Transverse colon (tissue), 4 donors: ENCODE results near the gene CCND3. TPM values are rescaled to one million over a fixed set of nuclear protein-coding genes. Genes with fewer than 3 reads are reported as not detected.

Experiments used
- DNase-seq: peaks from one replicate; pipeline ENCODE4 v3.0.0-alpha.2; 2019
- H3K27ac ChIP-seq, 4 donors: fragments of 200-600 bp; sonication (generic); 2 replicates each; pipeline ENCODE4 v1.5.1; 2016 to 2018; ENCODE audit warnings: inconsistent platforms in 4 of 4
- H3K27me3 ChIP-seq: fragments of 200-600 bp; sonication (generic); 2 replicates; pipeline ENCODE4 v1.5.1; 2017; ENCODE audit warnings: inconsistent platforms
- H3K36me3 ChIP-seq, 4 donors: fragments of 200-600 bp; sonication (generic); 2 replicates each; pipeline ENCODE4 v1.5.1; 2017 to 2019; ENCODE audit warnings: inconsistent platforms in 4 of 4
- H3K4me1 ChIP-seq, 4 donors: fragments of 200-600 bp; sonication (generic); 2 replicates each; pipeline ENCODE4 v1.5.1; 2017 to 2020; ENCODE audit warnings: inconsistent platforms in 4 of 4
- H3K4me3 ChIP-seq, 4 donors: fragments of 200-600 bp; sonication (generic); 1 replicate in 1 of 4; 2 replicates in 3 of 4; pipeline versions ENCODE4 v1.5.1 to v1.6.1; 2017 to 2019; ENCODE audit warnings: inconsistent platforms in 4 of 4
- H3K9me3 ChIP-seq, 2 donors: fragments of 200-600 bp; sonication (generic); 2 replicates each; pipeline ENCODE4 v1.5.1; 2017 to 2019; ENCODE audit warnings: inconsistent platforms in 2 of 2
- EP300 ChIP-seq: sonication (generic); formaldehyde crosslinking; IDR thresholded peaks from one replicate; pipeline ENCODE4 v1.6.1; 2017; ENCODE audit warnings: antibody characterized with exemption, low read depth
- POLR2A ChIP-seq: fragments of 450-650 bp; IDR thresholded peaks from one replicate; pipeline ENCODE4 v1.6.1; 2016; ENCODE audit warnings: antibody characterized with exemption, mild to moderate bottlenecking, moderate library complexity
- POLR2AphosphoS5 ChIP-seq, 3 donors: sonication (generic); formaldehyde crosslinking; IDR thresholded peaks; one replicate each; pipeline ENCODE4 v1.6.1; 2016; ENCODE audit warnings: antibody characterized with exemption in 3 of 3
- WGBS, 2 donors: methylation state at CpG; one replicate each; pipeline ENCODE4 v1.1.5; 2018; ENCODE audit warnings: low coverage in 1 of 2; 5-methylcytosine and 5-hydroxymethylcytosine counted together
- in situ Hi-C, 4 donors: fragments of 200-750 bp; cut with MboI; loops; one replicate each; pipeline versions ENCODE4 v1.15.0 to v1.15.1; 2017; ENCODE audit warnings: low sequenced_read_pairs in 3 of 4, low pct_ligation_motif_present in 1 of 4, low pct_unique_long_range_greater_than_20kb in 1 of 4
- intact Hi-C: fragments of 100-400 bp; cut with DNase I; formaldehyde crosslinking; loops from one replicate; pipeline ENCODE4 v1.15.1; 2023; ENCODE audit warnings: low total_unique reads
- total RNA-seq, 4 donors: library from RNA; depleted of rRNA; stranded (reverse); fragments of >200 nt; gene quantifications; one replicate each; pipeline ENCODE4 v1.1.0, GENCODE V29; 2016
- TF ChIP-seq, protein P1 (sequence below), 5 experiments: fragments of 200-600 bp in 3 of 5; fragments of 450-650 bp in 2 of 5; sonication (generic) in 3 of 5; IDR thresholded peaks; 1 replicate in 2 of 5; 2 replicates in 3 of 5; pipeline ENCODE4 v1.5.1; 2016 to 2017; ENCODE audit warnings: antibody characterized with exemption in 5 of 5, inconsistent platforms in 3 of 5, mild to moderate bottlenecking in 2 of 5, moderate library complexity in 1 of 5

Gene CCND3
- total RNA-seq, 4 donors from 2014 or later: 55.3 to 178 (median 75.6) TPM

DNA sequence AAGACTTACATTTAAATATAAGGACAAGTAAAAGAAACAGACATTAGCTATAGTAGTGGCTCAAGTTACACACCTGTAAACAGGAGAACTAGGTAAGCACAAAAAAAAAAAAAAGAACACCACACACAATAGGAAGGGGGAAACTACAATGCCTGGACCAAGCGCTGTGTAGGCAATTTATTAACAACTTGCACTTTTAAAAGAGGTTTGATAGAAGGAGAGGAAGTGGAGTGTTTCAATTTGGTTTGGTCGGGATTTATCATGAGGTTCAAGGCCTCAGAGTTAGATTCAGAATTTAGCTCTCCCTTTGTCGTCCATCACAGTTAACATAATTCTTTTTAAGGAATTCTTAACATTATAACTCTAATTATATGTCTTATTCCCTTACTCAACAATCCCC is 45.3 kb downstream of the CCND3 start:
- WGBS, 2 donors: 38 to 66% methylated on average over 1 to 3 of the region's 3 CpGs
- Histone ChIP-seq H3K4me1 (peaks cover 10 to 23% (median 14%) of the 10 kb centered on the region in 4 donors), H3K27me3 (no peaks in the 10 kb centered on the region), H3K27ac (peak overlapping the region; percentile 85 to 95 (median 93)), H3K4me3 (peak overlapping the region in 2 of 4 donors; percentile 73 to 100), H3K36me3 (peaks cover 0 to 4% (median 0%) of the 10 kb centered on the region in 4 donors), H3K9me3 (no peaks in the 10 kb centered on the region)
- TF ChIP-seq, protein P1, sequence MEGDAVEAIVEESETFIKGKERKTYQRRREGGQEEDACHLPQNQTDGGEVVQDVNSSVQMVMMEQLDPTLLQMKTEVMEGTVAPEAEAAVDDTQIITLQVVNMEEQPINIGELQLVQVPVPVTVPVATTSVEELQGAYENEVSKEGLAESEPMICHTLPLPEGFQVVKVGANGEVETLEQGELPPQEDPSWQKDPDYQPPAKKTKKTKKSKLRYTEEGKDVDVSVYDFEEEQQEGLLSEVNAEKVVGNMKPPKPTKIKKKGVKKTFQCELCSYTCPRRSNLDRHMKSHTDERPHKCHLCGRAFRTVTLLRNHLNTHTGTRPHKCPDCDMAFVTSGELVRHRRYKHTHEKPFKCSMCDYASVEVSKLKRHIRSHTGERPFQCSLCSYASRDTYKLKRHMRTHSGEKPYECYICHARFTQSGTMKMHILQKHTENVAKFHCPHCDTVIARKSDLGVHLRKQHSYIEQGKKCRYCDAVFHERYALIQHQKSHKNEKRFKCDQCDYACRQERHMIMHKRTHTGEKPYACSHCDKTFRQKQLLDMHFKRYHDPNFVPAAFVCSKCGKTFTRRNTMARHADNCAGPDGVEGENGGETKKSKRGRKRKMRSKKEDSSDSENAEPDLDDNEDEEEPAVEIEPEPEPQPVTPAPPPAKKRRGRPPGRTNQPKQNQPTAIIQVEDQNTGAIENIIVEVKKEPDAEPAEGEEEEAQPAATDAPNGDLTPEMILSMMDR (IDR thresholded peaks at IDR 0.05): no peak
- no peak for TF ChIP-seq POLR2A
- DNase-seq: no peak
- in situ Hi-C loops: no loop called here
- intact Hi-C loops: no loop called here

GRCh38 chr6:41895300-41896233 is 46.0 kb downstream of the CCND3 start, which contains the start of gene USP49:
USP49 (minus strand) TSS chr6:41895375; CDS start chr6:41806983, 88,392 bp downstream.
- intact Hi-C loops: no loop called here
- H3K27ac ChIP-seq: peak within 1 kb of the TSS; percentile 85 to 95 (median 93)
- WGBS, 2 donors: 0% methylated on average over 13 to 52 of the region's 55 CpGs
- H3K4me1 ChIP-seq: peaks cover 10 to 23% (median 14%) of the 10 kb centered on the region in 4 donors
- DNase-seq: peak; percentile 91
- H3K9me3 ChIP-seq: no peaks in the 10 kb centered on the region
- H3K4me3 ChIP-seq: peak within 1 kb of the TSS; percentile 73 to 100 (median 94)
- TF ChIP-seq POLR2AphosphoS5 (IDR thresholded peaks at IDR 0.05): peak in 2 of 3 donors; percentile 12 to 40
- TF ChIP-seq, protein P1 (IDR thresholded peaks at IDR 0.05): no peak
- no peaks in the 10 kb centered on the region for H3K27me3 ChIP-seq
- H3K36me3 ChIP-seq: peaks cover 0 to 4% (median 0%) of the 10 kb centered on the region in 4 donors
- in situ Hi-C loops: no loop called here

- DNase-seq: peak; percentile 9
- Histone ChIP-seq H3K27ac (peak overlapping the region; percentile 85 to 95 (median 93)), H3K4me1 (peaks cover 10 to 23% (median 14%) of the 10 kb centered on the region in 4 donors), H3K27me3 (no peaks in the 10 kb centered on the region), H3K4me3 (peak overlapping the region; percentile 73 to 100 (median 94)), H3K9me3 (no peaks in the 10 kb centered on the region), H3K36me3 (peaks cover 0 to 4% (median 0%) of the 10 kb centered on the region in 4 donors)
- in situ Hi-C loops (no loop called here), intact Hi-C loops (no loop called here)
- 4 to 7% methylated on average over 9 to 33 of the region's 56 CpGs for WGBS, 2 donors
- TF ChIP-seq POLR2AphosphoS5 (IDR thresholded peaks at IDR 0.05) (no peak), EP300 (no peak), POLR2A (no peak)
- TF ChIP-seq, protein P1 (IDR thresholded peaks at IDR 0.05): no peak
Observed at GRCh38 chr6:41894366-41895299, 47.0 kb downstream of the CCND3 start.
